ENCODE data around the gene UGDH. TPM values are rescaled to one million over a fixed set of nuclear protein-coding genes. Genes with fewer than 3 reads are reported as not detected.
A peak's percentile ranks its signal among the peaks of the same experiment; 100 is the strongest.

The UGDH gene
- total and polyA plus RNA-seq, 2 of the 8 experiments (the other 6 are each of a cell fraction or from before 2014, with no cell fraction given), result 32.0 to 128 TPM

DNA sequence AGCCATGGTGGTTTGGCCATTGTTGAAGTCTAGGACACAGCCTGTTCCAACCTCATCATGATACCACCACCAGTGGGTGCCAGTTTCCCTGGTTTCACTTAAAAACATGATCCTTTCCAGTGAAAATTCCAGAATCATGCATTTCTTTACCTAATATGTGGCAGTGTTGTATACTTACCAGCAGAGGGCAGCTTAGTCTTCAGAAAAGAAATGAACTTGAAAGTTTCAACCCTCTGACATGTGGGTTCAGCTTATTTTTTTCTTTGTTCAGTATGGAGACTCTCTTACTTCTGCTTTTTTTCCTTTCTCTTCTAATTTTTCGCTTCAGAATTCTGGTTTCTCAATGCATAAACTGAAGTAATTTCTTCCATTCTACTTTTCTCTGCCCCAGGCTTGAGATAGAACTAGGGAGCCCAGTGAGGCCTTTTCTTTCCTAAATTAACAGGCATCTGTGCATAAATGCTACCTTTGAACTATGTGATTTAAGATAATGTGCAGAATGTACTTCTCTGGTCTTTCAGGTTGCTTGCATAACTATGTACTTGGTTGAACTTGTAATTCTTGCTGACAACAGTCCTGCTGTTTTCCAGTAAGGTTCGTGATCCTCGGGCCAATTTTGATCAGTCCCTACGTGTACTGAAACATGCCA, 57.7 kb downstream of the UGDH start (continued):
- TF ChIP-seq, protein P1, sequence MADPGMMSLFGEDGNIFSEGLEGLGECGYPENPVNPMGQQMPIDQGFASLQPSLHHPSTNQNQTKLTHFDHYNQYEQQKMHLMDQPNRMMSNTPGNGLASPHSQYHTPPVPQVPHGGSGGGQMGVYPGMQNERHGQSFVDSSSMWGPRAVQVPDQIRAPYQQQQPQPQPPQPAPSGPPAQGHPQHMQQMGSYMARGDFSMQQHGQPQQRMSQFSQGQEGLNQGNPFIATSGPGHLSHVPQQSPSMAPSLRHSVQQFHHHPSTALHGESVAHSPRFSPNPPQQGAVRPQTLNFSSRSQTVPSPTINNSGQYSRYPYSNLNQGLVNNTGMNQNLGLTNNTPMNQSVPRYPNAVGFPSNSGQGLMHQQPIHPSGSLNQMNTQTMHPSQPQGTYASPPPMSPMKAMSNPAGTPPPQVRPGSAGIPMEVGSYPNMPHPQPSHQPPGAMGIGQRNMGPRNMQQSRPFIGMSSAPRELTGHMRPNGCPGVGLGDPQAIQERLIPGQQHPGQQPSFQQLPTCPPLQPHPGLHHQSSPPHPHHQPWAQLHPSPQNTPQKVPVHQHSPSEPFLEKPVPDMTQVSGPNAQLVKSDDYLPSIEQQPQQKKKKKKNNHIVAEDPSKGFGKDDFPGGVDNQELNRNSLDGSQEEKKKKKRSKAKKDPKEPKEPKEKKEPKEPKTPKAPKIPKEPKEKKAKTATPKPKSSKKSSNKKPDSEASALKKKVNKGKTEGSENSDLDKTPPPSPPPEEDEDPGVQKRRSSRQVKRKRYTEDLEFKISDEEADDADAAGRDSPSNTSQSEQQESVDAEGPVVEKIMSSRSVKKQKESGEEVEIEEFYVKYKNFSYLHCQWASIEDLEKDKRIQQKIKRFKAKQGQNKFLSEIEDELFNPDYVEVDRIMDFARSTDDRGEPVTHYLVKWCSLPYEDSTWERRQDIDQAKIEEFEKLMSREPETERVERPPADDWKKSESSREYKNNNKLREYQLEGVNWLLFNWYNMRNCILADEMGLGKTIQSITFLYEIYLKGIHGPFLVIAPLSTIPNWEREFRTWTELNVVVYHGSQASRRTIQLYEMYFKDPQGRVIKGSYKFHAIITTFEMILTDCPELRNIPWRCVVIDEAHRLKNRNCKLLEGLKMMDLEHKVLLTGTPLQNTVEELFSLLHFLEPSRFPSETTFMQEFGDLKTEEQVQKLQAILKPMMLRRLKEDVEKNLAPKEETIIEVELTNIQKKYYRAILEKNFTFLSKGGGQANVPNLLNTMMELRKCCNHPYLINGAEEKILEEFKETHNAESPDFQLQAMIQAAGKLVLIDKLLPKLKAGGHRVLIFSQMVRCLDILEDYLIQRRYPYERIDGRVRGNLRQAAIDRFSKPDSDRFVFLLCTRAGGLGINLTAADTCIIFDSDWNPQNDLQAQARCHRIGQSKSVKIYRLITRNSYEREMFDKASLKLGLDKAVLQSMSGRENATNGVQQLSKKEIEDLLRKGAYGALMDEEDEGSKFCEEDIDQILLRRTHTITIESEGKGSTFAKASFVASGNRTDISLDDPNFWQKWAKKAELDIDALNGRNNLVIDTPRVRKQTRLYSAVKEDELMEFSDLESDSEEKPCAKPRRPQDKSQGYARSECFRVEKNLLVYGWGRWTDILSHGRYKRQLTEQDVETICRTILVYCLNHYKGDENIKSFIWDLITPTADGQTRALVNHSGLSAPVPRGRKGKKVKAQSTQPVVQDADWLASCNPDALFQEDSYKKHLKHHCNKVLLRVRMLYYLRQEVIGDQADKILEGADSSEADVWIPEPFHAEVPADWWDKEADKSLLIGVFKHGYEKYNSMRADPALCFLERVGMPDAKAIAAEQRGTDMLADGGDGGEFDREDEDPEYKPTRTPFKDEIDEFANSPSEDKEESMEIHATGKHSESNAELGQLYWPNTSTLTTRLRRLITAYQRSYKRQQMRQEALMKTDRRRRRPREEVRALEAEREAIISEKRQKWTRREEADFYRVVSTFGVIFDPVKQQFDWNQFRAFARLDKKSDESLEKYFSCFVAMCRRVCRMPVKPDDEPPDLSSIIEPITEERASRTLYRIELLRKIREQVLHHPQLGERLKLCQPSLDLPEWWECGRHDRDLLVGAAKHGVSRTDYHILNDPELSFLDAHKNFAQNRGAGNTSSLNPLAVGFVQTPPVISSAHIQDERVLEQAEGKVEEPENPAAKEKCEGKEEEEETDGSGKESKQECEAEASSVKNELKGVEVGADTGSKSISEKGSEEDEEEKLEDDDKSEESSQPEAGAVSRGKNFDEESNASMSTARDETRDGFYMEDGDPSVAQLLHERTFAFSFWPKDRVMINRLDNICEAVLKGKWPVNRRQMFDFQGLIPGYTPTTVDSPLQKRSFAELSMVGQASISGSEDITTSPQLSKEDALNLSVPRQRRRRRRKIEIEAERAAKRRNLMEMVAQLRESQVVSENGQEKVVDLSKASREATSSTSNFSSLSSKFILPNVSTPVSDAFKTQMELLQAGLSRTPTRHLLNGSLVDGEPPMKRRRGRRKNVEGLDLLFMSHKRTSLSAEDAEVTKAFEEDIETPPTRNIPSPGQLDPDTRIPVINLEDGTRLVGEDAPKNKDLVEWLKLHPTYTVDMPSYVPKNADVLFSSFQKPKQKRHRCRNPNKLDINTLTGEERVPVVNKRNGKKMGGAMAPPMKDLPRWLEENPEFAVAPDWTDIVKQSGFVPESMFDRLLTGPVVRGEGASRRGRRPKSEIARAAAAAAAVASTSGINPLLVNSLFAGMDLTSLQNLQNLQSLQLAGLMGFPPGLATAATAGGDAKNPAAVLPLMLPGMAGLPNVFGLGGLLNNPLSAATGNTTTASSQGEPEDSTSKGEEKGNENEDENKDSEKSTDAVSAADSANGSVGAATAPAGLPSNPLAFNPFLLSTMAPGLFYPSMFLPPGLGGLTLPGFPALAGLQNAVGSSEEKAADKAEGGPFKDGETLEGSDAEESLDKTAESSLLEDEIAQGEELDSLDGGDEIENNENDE (IDR thresholded peaks at IDR 0.05; ENCODE audit: insufficient replicate concordance, low read length), result peak; percentile 39
- TF ChIP-seq, protein P2, sequence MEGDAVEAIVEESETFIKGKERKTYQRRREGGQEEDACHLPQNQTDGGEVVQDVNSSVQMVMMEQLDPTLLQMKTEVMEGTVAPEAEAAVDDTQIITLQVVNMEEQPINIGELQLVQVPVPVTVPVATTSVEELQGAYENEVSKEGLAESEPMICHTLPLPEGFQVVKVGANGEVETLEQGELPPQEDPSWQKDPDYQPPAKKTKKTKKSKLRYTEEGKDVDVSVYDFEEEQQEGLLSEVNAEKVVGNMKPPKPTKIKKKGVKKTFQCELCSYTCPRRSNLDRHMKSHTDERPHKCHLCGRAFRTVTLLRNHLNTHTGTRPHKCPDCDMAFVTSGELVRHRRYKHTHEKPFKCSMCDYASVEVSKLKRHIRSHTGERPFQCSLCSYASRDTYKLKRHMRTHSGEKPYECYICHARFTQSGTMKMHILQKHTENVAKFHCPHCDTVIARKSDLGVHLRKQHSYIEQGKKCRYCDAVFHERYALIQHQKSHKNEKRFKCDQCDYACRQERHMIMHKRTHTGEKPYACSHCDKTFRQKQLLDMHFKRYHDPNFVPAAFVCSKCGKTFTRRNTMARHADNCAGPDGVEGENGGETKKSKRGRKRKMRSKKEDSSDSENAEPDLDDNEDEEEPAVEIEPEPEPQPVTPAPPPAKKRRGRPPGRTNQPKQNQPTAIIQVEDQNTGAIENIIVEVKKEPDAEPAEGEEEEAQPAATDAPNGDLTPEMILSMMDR (IDR thresholded peaks at IDR 0.05; ENCODE audit: control extremely low read depth in 1 of 3, insufficient read depth in 1 of 3, low read depth in 1 of 3, low read length in 3 of 3), result peak in 2 of 3 experiments; percentile 76 to 87; a peak in 3 of 4 replicates
- peak; percentile 78 to 86 for TF ChIP-seq RAD21 (IDR thresholded peaks at IDR 0.05 in 1 of 2, conservative IDR thresholded peaks at IDR 0.05 in 1 of 2; ENCODE audit: low read depth in 2 of 2, low read length in 2 of 2)

Data from H1 (cell line).